IPS DF 6.9 (cell line): ENCODE measurements around the gene PLG.
"Not testable (repeated sequence)": the region's sequence is repeated elsewhere in the genome, so short reads cannot be mapped to it uniquely, and the experiment has no call there.

ENCODE experiments used
- DNase-seq: peaks from one replicate; pipeline ENCODE4 v3.0.0-alpha.2; 2013; ENCODE audit warnings: low read depth, low spot score
- H3K27ac ChIP-seq: one replicate; pipeline ENCODE4 v1.5.1; 2013; ENCODE audit warnings: low read length, control low read depth
- H3K27me3 ChIP-seq: 2 replicates; pipeline ENCODE4 v1.6.1; 2013; ENCODE audit warnings: mild to moderate bottlenecking, low read length; ENCODE audit not compliant: control insufficient read depth, insufficient read depth
- H3K36me3 ChIP-seq: 2 replicates; pipeline ENCODE4 v1.6.1; 2013; ENCODE audit warnings: low read length; ENCODE audit not compliant: control insufficient read depth, insufficient read depth
- H3K4me1 ChIP-seq: 2 replicates; pipeline ENCODE4 v1.6.1; 2013; ENCODE audit warnings: low read length; ENCODE audit not compliant: control insufficient read depth, insufficient read depth
- H3K4me3 ChIP-seq: 2 replicates; pipeline ENCODE4 v1.5.1; 2013; ENCODE audit warnings: mild to moderate bottlenecking, low read length
- H3K9me3 ChIP-seq: 2 replicates; pipeline ENCODE4 v1.6.1; 2013; ENCODE audit warnings: low read length, inconsistent platforms; ENCODE audit not compliant: control insufficient read depth, insufficient read depth
- WGBS: extraction: QIAGEN DNeasy Blood & Tissue Kit; methylation state at CpG from one replicate; pipeline ENCODE4 v1.1.7; 2013; ENCODE audit warnings: mixed read lengths, missing lambda C conversion rate; ENCODE audit not compliant: insufficient read length, insufficient coverage; 5-methylcytosine and 5-hydroxymethylcytosine counted together

The PLG gene

DNA sequence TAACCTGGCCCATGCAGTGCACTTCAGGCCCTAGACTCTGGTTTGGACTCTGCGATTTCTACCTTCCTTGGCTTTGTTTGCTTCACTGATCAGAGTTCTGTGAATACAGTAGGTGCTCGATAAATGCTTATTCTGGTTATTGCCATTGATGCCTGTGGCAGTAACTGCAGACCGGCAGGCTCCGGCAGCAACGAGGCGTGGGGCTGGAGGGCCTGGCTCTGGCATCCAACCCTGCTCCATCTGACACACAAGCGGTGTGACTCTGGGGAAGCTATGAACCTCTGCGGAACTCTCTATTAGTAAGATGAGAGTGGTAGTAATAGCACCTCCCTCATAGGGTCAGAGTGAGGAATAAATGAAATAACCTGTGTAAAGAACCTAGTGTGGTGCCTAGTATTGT is 66.1 kb downstream of the PLG start:
- Histone ChIP-seq H3K9me3 (no peaks in the 10 kb centered on the region), H3K36me3 (no peaks in the 10 kb centered on the region)

DNA sequence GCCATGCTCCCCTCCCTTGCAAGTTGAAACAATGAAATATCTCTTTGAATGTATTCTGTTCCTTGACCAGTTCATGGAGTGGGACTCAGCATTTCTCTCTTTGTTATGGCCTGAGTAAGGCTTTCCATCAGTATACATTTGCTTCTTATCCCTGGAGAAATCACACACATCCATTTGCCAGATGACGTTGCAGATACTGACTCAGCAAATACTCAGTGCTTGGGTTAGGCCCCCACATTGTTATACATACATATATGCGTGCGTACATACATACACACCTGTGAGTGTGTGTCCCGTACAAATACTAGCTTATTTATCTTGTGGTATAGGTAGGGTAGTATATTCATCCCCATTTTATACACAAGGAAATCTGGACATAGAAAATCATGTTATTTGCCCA is 72.4 kb downstream of the PLG start:
- no peak for DNase-seq
- Histone ChIP-seq H3K36me3 (no peaks in the 10 kb centered on the region), H3K27me3 (no peaks in the 10 kb centered on the region), H3K4me3 (no peak overlapping the region), H3K4me1 (no peaks in the 10 kb centered on the region), H3K9me3 (no peaks in the 10 kb centered on the region), H3K27ac (no peak overlapping the region)
- WGBS, result no CpG with 5 or more reads among the region's 4 CpGs

More for the DNA sequence above, 66.1 kb downstream of the PLG start:
- Histone ChIP-seq H3K27ac (no peak overlapping the region), H3K27me3 (no peaks in the 10 kb centered on the region; the same call in 1 of the 2 replicates), H3K4me3 (no peak overlapping the region), H3K4me1 (no peaks in the 10 kb centered on the region)
- WGBS, result no CpG with 5 or more reads among the region's 8 CpGs
- DNase-seq, result no peak

DNA sequence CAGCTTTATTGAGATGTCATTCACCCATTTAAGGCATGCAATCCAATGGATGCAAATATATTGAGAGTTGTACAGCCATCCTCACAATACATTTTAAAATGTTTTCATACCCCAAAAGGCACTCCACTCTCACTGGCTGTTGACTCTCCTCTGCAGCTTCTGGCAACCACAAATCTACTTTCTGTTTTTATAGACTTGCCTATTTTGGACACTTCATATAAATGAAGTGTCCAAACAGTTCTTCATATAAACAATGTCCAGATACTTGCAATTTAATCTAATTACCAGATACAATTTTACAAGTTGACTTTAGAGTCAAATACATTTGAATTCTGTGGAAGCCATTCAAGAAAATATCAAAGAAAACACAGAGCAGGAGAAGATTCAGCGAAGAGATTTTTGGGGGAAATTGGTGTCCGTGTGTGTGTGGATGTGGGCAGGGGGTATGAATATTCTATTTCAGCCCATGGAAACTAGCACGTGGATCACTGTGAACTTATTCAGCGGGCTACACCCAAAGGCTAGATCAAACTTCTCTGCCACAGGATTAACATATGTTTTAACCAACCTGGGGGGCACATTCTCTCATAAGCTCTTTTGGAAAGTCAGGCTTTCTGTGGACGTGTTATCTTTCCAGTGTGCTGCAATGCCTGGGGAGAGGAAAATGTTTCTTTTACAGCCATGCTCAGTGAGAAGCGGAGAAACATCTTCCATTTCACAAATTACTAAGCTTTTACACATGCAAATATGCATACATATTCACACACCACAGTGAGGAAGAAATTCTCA is 73.9 kb downstream of the PLG start:
- DNase-seq, result no peak
- WGBS, result no CpG with 5 or more reads among the region's 6 CpGs
- Histone ChIP-seq H3K4me1 (no peaks in the 10 kb centered on the region), H3K27me3 (no peaks in the 10 kb centered on the region), H3K36me3 (no peaks in the 10 kb centered on the region), H3K4me3 (no peak overlapping the region), H3K9me3 (no peaks in the 10 kb centered on the region), H3K27ac (no peak overlapping the region)

DNA sequence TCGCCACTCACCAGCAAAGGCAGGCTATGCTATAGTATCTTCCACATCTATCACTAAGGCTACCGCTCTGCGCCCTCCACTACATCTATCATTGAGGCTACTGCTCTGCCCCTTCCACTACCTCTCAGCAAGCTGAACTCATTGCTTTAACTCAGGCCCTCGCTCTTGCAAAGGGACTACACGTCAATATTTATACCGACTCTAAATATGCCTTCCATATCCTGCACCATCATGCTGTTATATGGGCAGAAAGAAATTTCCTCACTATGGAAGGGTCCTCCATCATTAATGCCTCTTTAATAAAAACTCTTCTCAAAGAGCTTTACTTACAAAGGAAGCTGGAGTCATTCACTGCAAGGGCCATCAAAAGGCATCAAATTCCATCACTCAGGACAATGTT is 77.1 kb downstream of the PLG start:
- H3K4me3 ChIP-seq, H3K27me3 ChIP-seq, H3K9me3 ChIP-seq, DNase-seq, H3K4me1 ChIP-seq, H3K36me3 ChIP-seq, H3K27ac ChIP-seq: not testable (repeated sequence)
- WGBS, result no CpG with 5 or more reads among the region's 6 CpGs

- H3K4me3 ChIP-seq, H3K4me1 ChIP-seq, H3K27me3 ChIP-seq, H3K27ac ChIP-seq, DNase-seq, H3K9me3 ChIP-seq, H3K36me3 ChIP-seq: not testable (repeated sequence)
- no CpG with 5 or more reads among the region's 3 CpGs for WGBS
These were observed 78.6 kb downstream of the PLG start for GRCh38 chr6:160780656-160781055.

DNA sequence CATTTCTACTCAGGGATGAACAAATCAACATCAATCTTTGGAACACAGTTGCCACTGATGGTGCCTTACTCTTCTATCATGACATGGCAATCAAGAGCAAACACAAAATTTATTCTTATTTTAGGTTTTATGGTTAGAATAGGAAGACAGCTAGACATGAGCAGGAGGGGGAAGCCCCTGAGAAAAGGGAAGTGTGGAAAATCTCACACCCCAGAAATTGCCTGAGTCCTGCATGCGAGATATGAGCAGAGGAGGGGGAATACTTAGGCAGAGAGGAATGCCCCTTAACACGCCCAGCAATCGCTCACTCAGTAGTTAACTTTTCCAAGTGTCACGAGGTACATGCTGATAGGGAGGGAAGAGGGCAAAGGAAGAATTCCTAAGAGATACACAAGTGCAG is 79.3 kb downstream of the PLG start:
- WGBS, result no CpG with 5 or more reads among the region's 4 CpGs
- DNase-seq, result no peak
- Histone ChIP-seq H3K27ac (no peak overlapping the region), H3K27me3 (no peaks in the 10 kb centered on the region), H3K9me3 (no peaks in the 10 kb centered on the region), H3K36me3 (no peaks in the 10 kb centered on the region), H3K4me1 (no peaks in the 10 kb centered on the region), H3K4me3 (no peak overlapping the region)

- H3K4me1 ChIP-seq, result no peaks in the 10 kb centered on the region
- no peaks in the 10 kb centered on the region for H3K9me3 ChIP-seq
- no peak overlapping the region for H3K4me3 ChIP-seq
- WGBS, result no CpG with 5 or more reads among the region's 1 CpG
- no peaks in the 10 kb centered on the region for H3K27me3 ChIP-seq
- H3K36me3 ChIP-seq, result no peaks in the 10 kb centered on the region
- no peak overlapping the region for H3K27ac ChIP-seq
- no peak for DNase-seq
These were observed 80.2 kb downstream of the PLG start for GRCh38 chr6:160782228-160782627.

- H3K36me3 ChIP-seq, result no peaks in the 10 kb centered on the region
- DNase-seq, result no peak
- H3K4me1 ChIP-seq, result no peaks in the 10 kb centered on the region
- H3K4me3 ChIP-seq, result no peak overlapping the region
- no CpG with 5 or more reads among the region's 7 CpGs for WGBS
- H3K27ac ChIP-seq, result no peak overlapping the region
- no peaks in the 10 kb centered on the region for H3K9me3 ChIP-seq
- no peaks in the 10 kb centered on the region for H3K27me3 ChIP-seq
These were observed 81.7 kb downstream of the PLG start for GRCh38 chr6:160783741-160784140.

- not testable (repeated sequence) for H3K27ac ChIP-seq, H3K4me3 ChIP-seq, H3K36me3 ChIP-seq, H3K4me1 ChIP-seq, DNase-seq, H3K9me3 ChIP-seq, H3K27me3 ChIP-seq
- no CpG with 5 or more reads among the region's 3 CpGs for WGBS
These were observed 86.1 kb downstream of the PLG start for GRCh38 chr6:160788126-160788525.

DNA sequence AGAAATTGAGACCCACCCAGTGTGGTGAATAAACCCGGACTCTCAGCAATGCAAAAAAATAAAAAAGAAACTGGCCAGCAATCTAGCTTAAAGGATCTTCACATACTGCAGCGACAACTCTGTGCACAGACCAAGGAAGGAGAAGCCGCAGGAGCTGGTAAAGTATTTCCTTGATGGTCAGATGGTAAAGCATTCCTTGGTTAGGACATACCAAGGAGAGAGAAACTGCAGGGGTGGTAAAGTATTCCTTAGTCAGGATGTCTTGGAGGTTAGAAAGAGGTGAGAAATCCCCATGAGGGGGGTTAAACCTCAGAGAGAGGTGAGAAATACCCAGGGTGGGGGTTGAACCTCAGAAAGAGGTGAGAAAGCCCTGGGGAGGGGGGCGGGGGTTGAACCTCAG is 86.8 kb downstream of the PLG start:
- Histone ChIP-seq H3K4me3 (no peak overlapping the region), H3K9me3 (no peaks in the 10 kb centered on the region), H3K27ac (no peak overlapping the region), H3K4me1 (no peaks in the 10 kb centered on the region), H3K27me3 (no peaks in the 10 kb centered on the region), H3K36me3 (no peaks in the 10 kb centered on the region)
- DNase-seq, result no peak
- no CpG with 5 or more reads among the region's 4 CpGs for WGBS
